ENCODE data around the gene MELK. TPM values are rescaled to one million over a fixed set of nuclear protein-coding genes. Genes with fewer than 3 reads are reported as not detected.

Gene MELK
- total and polyA plus RNA-seq, 4 donors, result 9.8 to 12.9 (median 12.0) TPM

DNA sequence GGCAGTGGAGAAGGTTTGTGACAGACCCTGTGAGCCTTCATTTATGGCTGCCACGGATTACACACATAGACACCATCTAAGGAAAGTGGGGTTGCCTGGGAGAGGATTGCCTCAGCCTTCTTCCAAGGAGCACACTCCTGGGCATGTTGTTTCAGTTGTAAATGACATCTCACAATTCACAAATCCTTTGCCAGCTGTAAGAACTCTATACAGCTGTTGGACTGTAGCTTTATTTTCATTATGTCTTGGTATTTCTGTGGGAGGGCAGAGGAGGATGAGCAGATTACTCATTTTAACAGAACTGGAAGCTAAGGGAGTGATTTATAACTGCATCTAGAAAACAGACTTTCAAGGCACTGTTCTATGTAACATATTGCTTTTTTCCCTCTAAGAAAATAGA is 25.6 kb downstream of the MELK start:
- no peak overlapping the region for H3K4me3 ChIP-seq (ENCODE audit: low read depth, low read length)
- WGBS (ENCODE audit: insufficient coverage), result no CpG with 5 or more reads among the region's 1 CpG
- DNase-seq (ENCODE audit: low read depth in 4 of 6, low spot score in 6 of 6), result peak in 1 of 6 donors; percentile 28

DNA sequence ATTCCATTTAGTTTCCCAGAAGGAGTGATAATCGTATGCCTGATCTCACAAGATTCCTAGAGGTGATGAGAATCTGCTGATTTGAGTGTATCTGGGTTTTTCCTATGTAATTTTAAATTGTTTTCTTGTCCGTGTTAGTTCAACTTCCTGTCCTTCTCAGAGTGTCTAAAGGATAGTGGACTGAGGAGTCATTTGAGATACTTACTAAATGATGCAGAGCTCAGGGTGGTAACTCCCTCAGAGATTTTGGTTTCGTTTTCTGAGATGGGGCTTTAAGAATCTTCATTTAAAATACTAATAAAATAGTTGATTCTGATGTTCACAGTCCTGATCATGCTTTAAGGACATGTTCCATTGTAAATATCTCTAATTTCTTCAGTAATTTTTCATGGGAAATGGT is 30.3 kb downstream of the MELK start:
- Histone ChIP-seq H3K36me3 (ENCODE audit: control insufficient read depth, insufficient read depth, low read length) (no peaks in the 10 kb centered on the region), H3K4me1 (ENCODE audit: control insufficient read depth, insufficient read depth, low read length) (no peaks in the 10 kb centered on the region), H3K9me3 (ENCODE audit: control insufficient read depth, insufficient read depth, low read length) (no peaks in the 10 kb centered on the region), H3K27ac (ENCODE audit: low read depth, low read length) (no peak overlapping the region), H3K4me3 (ENCODE audit: low read depth, low read length) (no peak overlapping the region), H3K27me3 (ENCODE audit: control insufficient read depth, insufficient read depth, low read length) (no peaks in the 10 kb centered on the region)
- DNase-seq (ENCODE audit: low read depth in 4 of 6, low spot score in 6 of 6), result no peak
- 100% methylated on average over 1 of the region's 3 CpGs for WGBS (ENCODE audit: insufficient coverage)

More for the DNA sequence above, 25.6 kb downstream of the MELK start:
- Histone ChIP-seq H3K9me3 (ENCODE audit: control insufficient read depth, insufficient read depth, low read length) (no peaks in the 10 kb centered on the region), H3K4me1 (ENCODE audit: control insufficient read depth, insufficient read depth, low read length) (no peaks in the 10 kb centered on the region), H3K36me3 (ENCODE audit: control insufficient read depth, insufficient read depth, low read length) (no peaks in the 10 kb centered on the region), H3K27ac (ENCODE audit: low read depth, low read length) (no peak overlapping the region), H3K27me3 (ENCODE audit: control insufficient read depth, insufficient read depth, low read length) (no peaks in the 10 kb centered on the region)

DNA sequence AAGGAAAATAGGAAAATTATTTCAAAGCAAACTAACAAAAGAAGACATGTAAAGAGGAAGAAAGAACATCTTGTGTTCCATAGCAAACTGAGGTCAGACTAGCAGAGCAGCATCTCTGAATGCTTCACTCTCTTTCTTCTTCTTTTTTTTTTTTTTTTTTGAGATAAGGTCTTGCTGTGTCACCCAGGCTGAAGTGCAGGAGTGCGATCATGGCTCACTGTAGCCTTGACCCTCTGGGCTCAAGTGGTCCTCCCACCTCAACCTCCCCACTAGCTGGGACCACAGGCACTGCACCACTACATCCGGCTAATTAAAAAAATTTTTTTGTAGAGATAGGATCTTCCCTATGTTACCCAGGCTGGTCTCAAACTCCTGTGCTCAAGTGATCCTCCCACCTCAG is 36.6 kb downstream of the MELK start:
- no peak overlapping the region for H3K4me3 ChIP-seq (ENCODE audit: low read depth, low read length)
- no peaks in the 10 kb centered on the region for H3K4me1 ChIP-seq (ENCODE audit: control insufficient read depth, insufficient read depth, low read length)
- H3K27me3 ChIP-seq (ENCODE audit: control insufficient read depth, insufficient read depth, low read length), result no peaks in the 10 kb centered on the region
- no peak for DNase-seq (ENCODE audit: low read depth in 4 of 6, low spot score in 6 of 6)
- no peaks in the 10 kb centered on the region for H3K36me3 ChIP-seq (ENCODE audit: control insufficient read depth, insufficient read depth, low read length)
- WGBS (ENCODE audit: insufficient coverage), result no CpG with 5 or more reads among the region's 2 CpGs
- no peak overlapping the region for H3K27ac ChIP-seq (ENCODE audit: low read depth, low read length)
- H3K9me3 ChIP-seq (ENCODE audit: control insufficient read depth, insufficient read depth, low read length), result no peaks in the 10 kb centered on the region

DNA sequence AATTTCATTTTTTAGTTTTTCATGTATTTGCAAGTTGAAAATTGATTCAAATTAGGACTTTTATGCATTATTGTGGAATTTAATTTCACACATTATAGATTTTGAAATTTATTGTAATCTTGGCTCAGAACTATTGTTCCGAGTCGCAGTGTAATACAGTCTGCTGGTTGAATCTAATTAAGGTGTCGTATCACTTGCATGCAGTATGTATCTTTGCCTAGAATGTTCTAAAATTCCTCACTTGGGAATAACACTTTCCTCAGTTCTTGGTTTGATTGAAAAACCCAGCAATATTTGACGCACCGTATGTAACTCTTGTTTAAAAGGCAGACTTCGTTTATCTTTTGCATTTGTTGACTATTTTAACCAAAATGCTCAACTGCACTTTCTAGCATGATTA is 49.4 kb downstream of the MELK start:
- peak in 1 of 6 donors; percentile 66 for DNase-seq (ENCODE audit: low read depth in 4 of 6, low spot score in 6 of 6)

DNA sequence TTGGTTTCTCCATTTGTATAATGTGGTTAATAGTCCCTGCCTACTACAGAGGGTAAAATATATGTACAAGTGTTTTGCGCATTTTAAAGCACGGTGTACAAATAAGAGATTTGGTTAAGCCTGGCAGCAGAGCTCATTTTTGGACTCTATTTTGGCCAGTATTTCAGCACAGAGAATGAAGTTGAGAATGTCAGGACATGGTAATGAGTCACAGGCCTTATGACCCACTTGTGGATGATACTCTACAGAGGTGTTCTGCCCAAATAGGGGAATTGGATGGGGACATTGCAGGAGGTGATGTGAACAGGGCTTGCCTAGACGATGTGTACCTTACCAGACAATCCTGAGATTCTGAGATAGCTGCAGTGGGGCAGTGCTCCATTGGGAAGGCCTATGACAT is 50.6 kb downstream of the MELK start:
- WGBS (ENCODE audit: insufficient coverage), result 92% methylated on average over 3 of the region's 3 CpGs
- Histone ChIP-seq H3K9me3 (ENCODE audit: control insufficient read depth, insufficient read depth, low read length) (no peaks in the 10 kb centered on the region), H3K27me3 (ENCODE audit: control insufficient read depth, insufficient read depth, low read length) (no peaks in the 10 kb centered on the region), H3K4me1 (ENCODE audit: control insufficient read depth, insufficient read depth, low read length) (peaks cover 11% of the 10 kb centered on the region), H3K36me3 (ENCODE audit: control insufficient read depth, insufficient read depth, low read length) (no peaks in the 10 kb centered on the region), H3K27ac (ENCODE audit: low read depth, low read length) (no peak overlapping the region), H3K4me3 (ENCODE audit: low read depth, low read length) (no peak overlapping the region)
- DNase-seq (ENCODE audit: low read depth in 4 of 6, low spot score in 6 of 6), result no peak

More for the DNA sequence above, 49.4 kb downstream of the MELK start:
- Histone ChIP-seq H3K4me1 (ENCODE audit: control insufficient read depth, insufficient read depth, low read length) (peaks cover 11% of the 10 kb centered on the region), H3K9me3 (ENCODE audit: control insufficient read depth, insufficient read depth, low read length) (no peaks in the 10 kb centered on the region), H3K27ac (ENCODE audit: low read depth, low read length) (no peak overlapping the region), H3K27me3 (ENCODE audit: control insufficient read depth, insufficient read depth, low read length) (no peaks in the 10 kb centered on the region), H3K36me3 (ENCODE audit: control insufficient read depth, insufficient read depth, low read length) (no peaks in the 10 kb centered on the region), H3K4me3 (ENCODE audit: low read depth, low read length) (no peak overlapping the region)
- no CpG with 5 or more reads among the region's 6 CpGs for WGBS (ENCODE audit: insufficient coverage)

DNA sequence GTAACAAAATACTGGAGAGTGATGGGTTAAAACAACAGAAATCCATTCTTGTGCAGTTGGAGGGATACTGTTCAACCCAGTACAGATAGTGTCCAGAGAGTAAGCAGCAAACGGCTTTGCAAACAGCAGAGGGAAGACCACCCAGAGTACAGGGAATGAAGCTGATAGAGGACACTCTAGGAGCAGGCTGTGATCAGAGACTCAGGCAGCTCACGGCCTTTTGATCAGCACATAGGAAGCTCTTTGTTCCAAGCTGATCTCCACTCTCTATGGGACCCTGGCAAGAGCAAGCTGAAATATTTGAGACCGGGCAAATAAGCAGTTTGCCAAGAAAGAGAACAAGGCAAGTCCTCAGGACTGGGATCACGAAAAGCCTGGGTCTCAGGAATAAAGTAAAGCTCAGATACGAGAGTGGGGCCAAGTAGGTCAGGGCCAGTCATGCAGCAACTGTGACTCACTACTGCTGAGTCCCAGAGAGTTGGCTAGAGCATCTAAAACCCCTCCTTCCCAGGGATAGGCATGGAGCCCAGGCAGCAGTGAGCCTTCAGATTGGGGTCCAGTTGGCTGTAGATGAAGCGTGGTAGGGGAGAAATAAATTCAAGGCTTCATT is 52.4 kb downstream of the MELK start:
- peak overlapping the region; percentile 79 for H3K27ac ChIP-seq (ENCODE audit: low read depth, low read length)
- no peak overlapping the region for H3K4me3 ChIP-seq (ENCODE audit: low read depth, low read length)
- H3K9me3 ChIP-seq (ENCODE audit: control insufficient read depth, insufficient read depth, low read length), result no peaks in the 10 kb centered on the region
- H3K4me1 ChIP-seq (ENCODE audit: control insufficient read depth, insufficient read depth, low read length), result peaks cover 11% of the 10 kb centered on the region
- DNase-seq (ENCODE audit: low read depth in 4 of 6, low spot score in 6 of 6), result peak in 5 of 6 donors; percentile 26 to 91 (median 56)
- H3K36me3 ChIP-seq (ENCODE audit: control insufficient read depth, insufficient read depth, low read length), result no peaks in the 10 kb centered on the region
- no peaks in the 10 kb centered on the region for H3K27me3 ChIP-seq (ENCODE audit: control insufficient read depth, insufficient read depth, low read length)
- 48% methylated on average over 6 of the region's 6 CpGs for WGBS (ENCODE audit: insufficient coverage)

DNA sequence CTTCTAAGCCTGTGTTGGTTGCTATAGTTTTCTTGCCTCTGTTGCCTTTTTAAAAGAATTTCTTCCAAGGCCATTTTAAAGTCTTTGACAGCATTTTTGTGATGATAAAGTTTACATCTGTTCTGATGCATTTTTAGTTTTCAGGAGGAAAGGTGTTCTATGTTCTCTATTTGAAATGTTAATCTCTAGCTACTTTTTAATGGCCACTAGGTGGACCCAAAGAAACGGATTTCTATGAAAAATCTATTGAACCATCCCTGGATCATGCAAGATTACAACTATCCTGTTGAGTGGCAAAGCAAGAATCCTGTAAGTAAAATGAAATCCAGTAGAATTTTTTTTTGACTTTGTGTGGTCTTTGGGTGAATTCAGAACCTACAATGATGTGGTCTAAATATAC is 60.2 kb downstream of the MELK start:
- no peak overlapping the region for H3K27ac ChIP-seq (ENCODE audit: low read depth, low read length)
- no peaks in the 10 kb centered on the region for H3K36me3 ChIP-seq (ENCODE audit: control insufficient read depth, insufficient read depth, low read length)
- H3K27me3 ChIP-seq (ENCODE audit: control insufficient read depth, insufficient read depth, low read length), result no peaks in the 10 kb centered on the region
- no CpG with 5 or more reads among the region's 1 CpG for WGBS (ENCODE audit: insufficient coverage)
- H3K4me3 ChIP-seq (ENCODE audit: low read depth, low read length), result no peak overlapping the region
- peak in 4 of 6 donors; percentile 31 to 90 (median 60) for DNase-seq (ENCODE audit: low read depth in 4 of 6, low spot score in 6 of 6)
- no peaks in the 10 kb centered on the region for H3K9me3 ChIP-seq (ENCODE audit: control insufficient read depth, insufficient read depth, low read length)
- H3K4me1 ChIP-seq (ENCODE audit: control insufficient read depth, insufficient read depth, low read length), result no peaks in the 10 kb centered on the region

DNA sequence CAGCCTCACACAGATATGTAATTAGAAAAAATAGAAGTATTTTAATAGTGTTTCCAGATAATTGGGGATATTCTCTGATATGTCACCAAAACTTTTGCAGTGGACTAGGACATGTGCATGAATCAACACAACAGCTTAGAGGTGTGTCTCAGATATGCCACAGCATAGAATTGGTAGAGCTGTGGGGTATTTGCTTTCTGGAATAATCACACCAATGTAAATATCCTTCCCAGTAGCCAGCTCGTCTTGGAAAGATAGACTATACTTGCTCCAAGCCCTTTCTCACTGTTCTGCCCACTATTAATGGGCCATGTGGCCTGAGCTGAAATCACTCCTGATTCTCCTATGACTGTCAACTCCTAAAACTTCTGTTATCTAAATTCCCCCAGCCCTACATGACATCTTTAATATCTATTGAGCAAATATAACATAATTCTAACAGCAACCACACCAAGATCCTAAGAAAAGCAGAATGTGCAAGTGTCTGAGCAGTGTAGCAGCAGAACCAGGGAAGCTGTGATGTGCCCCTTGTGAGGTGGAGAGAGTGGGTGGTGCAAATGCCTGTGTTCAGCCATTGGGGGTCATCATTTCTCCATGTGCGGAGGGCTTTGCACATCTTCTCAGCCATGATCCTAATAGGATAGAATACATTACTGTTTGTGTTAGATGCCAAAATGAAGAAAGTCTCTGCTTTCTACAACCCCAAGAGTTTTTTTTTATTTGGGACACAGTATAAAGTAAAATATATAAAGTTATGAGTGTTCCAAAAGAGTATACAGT is 65.0 kb downstream of the MELK start:
- peak in 4 of 6 donors; percentile 21 to 89 (median 38) for DNase-seq (ENCODE audit: low read depth in 4 of 6, low spot score in 6 of 6)
- Histone ChIP-seq H3K4me3 (ENCODE audit: low read depth, low read length) (no peak overlapping the region), H3K36me3 (ENCODE audit: control insufficient read depth, insufficient read depth, low read length) (no peaks in the 10 kb centered on the region), H3K4me1 (ENCODE audit: control insufficient read depth, insufficient read depth, low read length) (no peaks in the 10 kb centered on the region), H3K27ac (ENCODE audit: low read depth, low read length) (no peak overlapping the region), H3K27me3 (ENCODE audit: control insufficient read depth, insufficient read depth, low read length) (no peaks in the 10 kb centered on the region), H3K9me3 (ENCODE audit: control insufficient read depth, insufficient read depth, low read length) (no peaks in the 10 kb centered on the region)
- 100% methylated on average over 1 of the region's 2 CpGs for WGBS (ENCODE audit: insufficient coverage)

DNA sequence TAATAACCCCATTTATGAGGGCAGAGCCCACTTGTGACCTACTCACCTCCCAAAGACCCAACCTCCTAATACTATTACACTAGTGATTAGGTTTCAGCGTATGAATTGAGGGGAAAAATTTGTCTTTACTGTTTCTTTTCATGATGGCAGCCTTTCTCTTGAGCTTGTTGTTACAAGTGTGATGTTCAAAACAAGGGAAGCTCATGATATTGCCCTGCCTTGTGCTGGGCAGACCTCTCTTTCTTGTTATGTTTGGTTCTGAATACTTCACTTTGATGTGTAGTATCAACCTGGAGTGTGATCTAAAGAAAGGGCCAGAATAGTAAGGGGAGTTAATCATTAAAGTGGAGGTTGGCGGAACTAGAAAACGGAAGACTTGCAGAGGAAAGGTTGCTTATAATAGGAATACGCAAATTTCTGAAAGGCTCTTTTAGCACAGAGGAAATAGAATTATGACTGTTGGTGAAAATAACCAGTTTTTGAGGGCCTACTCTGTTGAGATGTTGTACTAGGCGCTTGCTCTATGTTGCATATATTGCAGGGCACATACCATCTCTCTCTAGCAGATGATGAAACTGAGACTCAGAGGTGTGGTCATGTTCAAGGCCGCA is 68.2 kb downstream of the MELK start:
- Histone ChIP-seq H3K36me3 (ENCODE audit: control insufficient read depth, insufficient read depth, low read length) (no peaks in the 10 kb centered on the region), H3K27ac (ENCODE audit: low read depth, low read length) (no peak overlapping the region), H3K4me1 (ENCODE audit: control insufficient read depth, insufficient read depth, low read length) (no peaks in the 10 kb centered on the region), H3K27me3 (ENCODE audit: control insufficient read depth, insufficient read depth, low read length) (no peaks in the 10 kb centered on the region), H3K9me3 (ENCODE audit: control insufficient read depth, insufficient read depth, low read length) (no peaks in the 10 kb centered on the region), H3K4me3 (ENCODE audit: low read depth, low read length) (no peak overlapping the region)
- no peak for DNase-seq (ENCODE audit: low read depth in 4 of 6, low spot score in 6 of 6)
- WGBS (ENCODE audit: insufficient coverage), result 100% methylated on average over 3 of the region's 6 CpGs
